ENCODE measurements around the gene POMGNT2.
"Not testable (repeated sequence)": the region's sequence is repeated elsewhere in the genome, so short reads cannot be mapped to it uniquely, and the experiment has no call there.

The POMGNT2 gene

GRCh38 chr3:43075904-43076661, 29.8 kb downstream of the POMGNT2 start:
- DNase-seq: no peak

- DNase-seq: no peak
Observed at GRCh38 chr3:43074901-43075689, 30.8 kb downstream of the POMGNT2 start.

GRCh38 chr3:43074482-43074881, 31.4 kb downstream of the POMGNT2 start:
- DNase-seq: peak; percentile 30

- no peak for DNase-seq
Observed at GRCh38 chr3:43073836-43074220, 32.1 kb downstream of the POMGNT2 start.

GRCh38 chr3:43073116-43073835, 32.6 kb downstream of the POMGNT2 start:
- no peak for DNase-seq

- no peak for DNase-seq
Observed at GRCh38 chr3:43072361-43072760, 33.5 kb downstream of the POMGNT2 start.

- DNase-seq: peak; percentile 23
Observed at GRCh38 chr3:43071313-43071893, 34.5 kb downstream of the POMGNT2 start.

- DNase-seq: not testable (repeated sequence)
Observed at GRCh38 chr3:43070670-43071069, 35.2 kb downstream of the POMGNT2 start.

- no peak for DNase-seq
Observed at GRCh38 chr3:43063114-43063513, 42.8 kb downstream of the POMGNT2 start.

- DNase-seq: no peak
Observed at GRCh38 chr3:43062564-43063040, 43.3 kb downstream of the POMGNT2 start.

- no peak for DNase-seq
Observed at GRCh38 chr3:43062040-43062563, 43.8 kb downstream of the POMGNT2 start.

- DNase-seq: no peak
Observed at GRCh38 chr3:43061101-43061895, 44.6 kb downstream of the POMGNT2 start.

- no peak for DNase-seq
Observed at GRCh38 chr3:43059456-43059855, 46.4 kb downstream of the POMGNT2 start.

GRCh38 chr3:43055806-43056770, 49.8 kb downstream of the POMGNT2 start:
- DNase-seq: no peak

- no peak for DNase-seq
Observed at GRCh38 chr3:43055393-43055792, 50.5 kb downstream of the POMGNT2 start.

GRCh38 chr3:43054754-43055153, 51.1 kb downstream of the POMGNT2 start:
- DNase-seq: no peak

- DNase-seq: no peak
Observed at GRCh38 chr3:43053291-43053690, 52.6 kb downstream of the POMGNT2 start.

- DNase-seq: no peak
Observed at GRCh38 chr3:43048470-43048869, 57.4 kb downstream of the POMGNT2 start.

GRCh38 chr3:43046583-43046982, 59.3 kb downstream of the POMGNT2 start:
- DNase-seq: no peak

- DNase-seq: not testable (repeated sequence)
Observed at GRCh38 chr3:43045079-43045478, 60.8 kb downstream of the POMGNT2 start.

GRCh38 chr3:43043793-43044192, 62.1 kb downstream of the POMGNT2 start:
- no peak for DNase-seq

Data from activated CD4-positive, alpha-beta T cell treated with anti-CD3 and anti-CD28 coated beads, Interleukin-2, amount 50 U/mL, for 16 hours (primary cell).